ENCODE data around the gene SLC35F2. TPM values are rescaled to one million over a fixed set of nuclear protein-coding genes. Genes with fewer than 3 reads are reported as not detected.

The SLC35F2 gene
- total RNA-seq, 1 donor from 2014 or later = 3.5 TPM

DNA sequence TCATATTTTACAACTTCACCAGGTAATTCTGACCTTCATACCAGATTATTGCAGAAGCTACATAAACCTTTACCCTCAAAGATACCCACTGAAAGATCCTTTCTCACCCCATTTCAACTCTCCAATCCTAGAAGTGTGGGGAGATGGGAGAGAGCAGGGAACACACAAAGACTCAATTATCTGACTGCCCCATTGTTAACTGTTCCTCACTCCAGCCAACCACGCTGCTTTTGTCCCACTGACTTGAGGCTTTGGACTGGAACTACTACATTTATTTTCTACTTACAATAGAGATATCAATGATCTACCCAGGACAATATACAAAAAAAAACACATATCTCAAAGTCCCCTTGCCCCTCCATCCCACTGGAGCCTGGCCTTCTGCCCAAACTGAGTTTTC, 102.0 kb downstream of the SLC35F2 start:
- H3K9me3 Mint-ChIP-seq (ENCODE audit: unreplicated experiment) = peaks cover 4% of the 10 kb centered on the region
- DNase-seq = no peak

DNA sequence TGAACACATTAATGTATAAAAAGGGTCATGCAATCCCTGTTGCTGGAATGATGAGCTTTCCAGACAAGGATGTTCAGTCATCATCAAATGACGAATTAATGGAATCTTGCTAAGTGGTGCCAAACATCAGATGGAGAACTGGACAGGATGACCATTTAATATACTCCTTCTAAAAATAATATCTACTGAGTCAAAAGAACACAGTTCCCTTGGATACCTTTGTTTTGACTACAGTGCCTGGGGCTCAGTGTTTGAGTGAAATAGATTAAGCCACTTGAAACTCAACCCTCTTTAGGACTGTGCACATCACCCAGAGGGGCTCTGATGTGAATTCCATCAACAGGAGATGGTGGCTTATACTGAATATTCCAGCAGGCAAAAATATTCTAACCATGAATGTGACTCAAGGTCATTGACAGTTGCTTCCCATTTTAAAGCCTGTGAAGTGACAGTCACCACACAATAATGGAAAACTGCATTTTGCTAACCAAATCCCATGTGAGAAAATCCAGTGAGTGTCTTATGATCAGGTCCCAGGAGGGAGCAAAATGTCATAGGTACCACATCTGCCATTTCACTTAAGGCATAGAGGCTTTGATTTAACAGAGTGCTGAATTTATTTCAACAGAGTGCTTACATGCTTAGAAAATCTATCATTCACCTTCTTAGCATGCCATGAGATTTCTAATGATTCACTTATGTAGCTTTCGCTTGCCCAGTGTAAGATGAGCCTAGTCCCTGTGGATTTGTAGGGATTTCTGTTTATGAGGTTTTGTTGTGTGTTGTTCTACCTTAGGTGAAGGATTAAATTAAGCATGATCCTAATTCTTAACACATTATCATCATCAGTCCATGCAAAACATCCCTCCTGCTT, 105.4 kb downstream of the SLC35F2 start:
- Mint-ChIP-seq H3K9me3 (ENCODE audit: unreplicated experiment) (peaks cover 2% of the 10 kb centered on the region), H3K4me3 (ENCODE audit: unreplicated experiment) (peak overlapping the region; percentile 20), H3K36me3 (ENCODE audit: unreplicated experiment) (no peaks in the 10 kb centered on the region), H3K27me3 (ENCODE audit: unreplicated experiment) (no peaks in the 10 kb centered on the region), H3K4me1 (ENCODE audit: low read depth, unreplicated experiment) (peaks cover 14% of the 10 kb centered on the region), H3K27ac (ENCODE audit: unreplicated experiment) (peak overlapping the region; percentile 74)
- DNase-seq = no peak
- TF ChIP-seq, protein P1, sequence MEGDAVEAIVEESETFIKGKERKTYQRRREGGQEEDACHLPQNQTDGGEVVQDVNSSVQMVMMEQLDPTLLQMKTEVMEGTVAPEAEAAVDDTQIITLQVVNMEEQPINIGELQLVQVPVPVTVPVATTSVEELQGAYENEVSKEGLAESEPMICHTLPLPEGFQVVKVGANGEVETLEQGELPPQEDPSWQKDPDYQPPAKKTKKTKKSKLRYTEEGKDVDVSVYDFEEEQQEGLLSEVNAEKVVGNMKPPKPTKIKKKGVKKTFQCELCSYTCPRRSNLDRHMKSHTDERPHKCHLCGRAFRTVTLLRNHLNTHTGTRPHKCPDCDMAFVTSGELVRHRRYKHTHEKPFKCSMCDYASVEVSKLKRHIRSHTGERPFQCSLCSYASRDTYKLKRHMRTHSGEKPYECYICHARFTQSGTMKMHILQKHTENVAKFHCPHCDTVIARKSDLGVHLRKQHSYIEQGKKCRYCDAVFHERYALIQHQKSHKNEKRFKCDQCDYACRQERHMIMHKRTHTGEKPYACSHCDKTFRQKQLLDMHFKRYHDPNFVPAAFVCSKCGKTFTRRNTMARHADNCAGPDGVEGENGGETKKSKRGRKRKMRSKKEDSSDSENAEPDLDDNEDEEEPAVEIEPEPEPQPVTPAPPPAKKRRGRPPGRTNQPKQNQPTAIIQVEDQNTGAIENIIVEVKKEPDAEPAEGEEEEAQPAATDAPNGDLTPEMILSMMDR (IDR thresholded peaks at IDR 0.05; ENCODE audit: partially characterized antibody, unreplicated experiment) = no peak

More for the DNA sequence above, 102.0 kb downstream of the SLC35F2 start:
- Mint-ChIP-seq H3K27ac (ENCODE audit: unreplicated experiment) (no peak overlapping the region), H3K27me3 (ENCODE audit: unreplicated experiment) (no peaks in the 10 kb centered on the region), H3K36me3 (ENCODE audit: unreplicated experiment) (no peaks in the 10 kb centered on the region), H3K4me3 (ENCODE audit: unreplicated experiment) (no peak overlapping the region), H3K4me1 (ENCODE audit: low read depth, unreplicated experiment) (peaks cover 14% of the 10 kb centered on the region)
- TF ChIP-seq, protein P1 (IDR thresholded peaks at IDR 0.05; ENCODE audit: partially characterized antibody, unreplicated experiment) = no peak

GRCh38 chr11:107752508-107752907, 106.1 kb downstream of the SLC35F2 start:
- Mint-ChIP-seq H3K9me3 (ENCODE audit: unreplicated experiment) (peaks cover 1% of the 10 kb centered on the region), H3K27me3 (ENCODE audit: unreplicated experiment) (no peaks in the 10 kb centered on the region)

GRCh38 chr11:107751082-107751481, 107.5 kb downstream of the SLC35F2 start:
- Mint-ChIP-seq H3K4me3 (ENCODE audit: unreplicated experiment) (no peak overlapping the region), H3K27ac (ENCODE audit: unreplicated experiment) (no peak overlapping the region), H3K4me1 (ENCODE audit: low read depth, unreplicated experiment) (peaks cover 16% of the 10 kb centered on the region), H3K27me3 (ENCODE audit: unreplicated experiment) (no peaks in the 10 kb centered on the region), H3K36me3 (ENCODE audit: unreplicated experiment) (no peaks in the 10 kb centered on the region), H3K9me3 (ENCODE audit: unreplicated experiment) (no peaks in the 10 kb centered on the region)
- TF ChIP-seq, protein P1 (IDR thresholded peaks at IDR 0.05; ENCODE audit: partially characterized antibody, unreplicated experiment) = no peak
- no peak for DNase-seq

More at GRCh38 chr11:107752508-107752907, 106.1 kb downstream of the SLC35F2 start:
- Mint-ChIP-seq H3K4me1 (ENCODE audit: low read depth, unreplicated experiment) (peaks cover 15% of the 10 kb centered on the region), H3K4me3 (ENCODE audit: unreplicated experiment) (no peak overlapping the region), H3K27ac (ENCODE audit: unreplicated experiment) (peak overlapping the region; percentile 74), H3K36me3 (ENCODE audit: unreplicated experiment) (no peaks in the 10 kb centered on the region)
- TF ChIP-seq, protein P1 (IDR thresholded peaks at IDR 0.05; ENCODE audit: partially characterized antibody, unreplicated experiment) = no peak
- DNase-seq = no peak

DNA sequence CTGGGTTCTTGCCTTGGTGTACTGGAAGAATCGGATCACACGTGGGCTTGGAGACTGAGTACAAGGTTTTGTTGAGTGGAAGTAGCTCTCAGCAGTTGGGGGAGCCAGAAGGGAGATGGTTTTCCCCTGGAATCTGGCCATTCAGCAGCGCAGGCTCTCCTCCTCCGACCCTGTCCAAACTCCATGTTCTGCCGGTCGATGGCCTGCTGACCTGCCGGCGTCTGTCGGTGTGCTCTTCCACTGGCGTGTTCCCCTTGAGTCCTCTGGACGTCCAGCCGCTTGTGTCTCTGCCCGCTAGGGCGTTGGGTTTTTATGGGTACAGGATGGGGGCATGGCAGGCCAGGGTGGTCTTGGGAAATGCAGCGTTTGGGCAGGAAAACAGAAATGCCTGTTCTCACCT, 108.3 kb downstream of the SLC35F2 start:
- H3K27me3 Mint-ChIP-seq (ENCODE audit: unreplicated experiment) = no peaks in the 10 kb centered on the region
- no peak for DNase-seq
- H3K9me3 Mint-ChIP-seq (ENCODE audit: unreplicated experiment) = no peaks in the 10 kb centered on the region
- no peak overlapping the region for H3K27ac Mint-ChIP-seq (ENCODE audit: unreplicated experiment)
- H3K36me3 Mint-ChIP-seq (ENCODE audit: unreplicated experiment) = no peaks in the 10 kb centered on the region
- peaks cover 16% of the 10 kb centered on the region for H3K4me1 Mint-ChIP-seq (ENCODE audit: low read depth, unreplicated experiment)
- H3K4me3 Mint-ChIP-seq (ENCODE audit: unreplicated experiment) = no peak overlapping the region
- TF ChIP-seq, protein P1 (IDR thresholded peaks at IDR 0.05; ENCODE audit: partially characterized antibody, unreplicated experiment) = no peak
